ENCODE results near the gene KANSL1.

Gene KANSL1

GRCh38 chr17:46100590-46100989, 92.6 kb downstream of the KANSL1 start:
- TF ChIP-seq, protein P1, sequence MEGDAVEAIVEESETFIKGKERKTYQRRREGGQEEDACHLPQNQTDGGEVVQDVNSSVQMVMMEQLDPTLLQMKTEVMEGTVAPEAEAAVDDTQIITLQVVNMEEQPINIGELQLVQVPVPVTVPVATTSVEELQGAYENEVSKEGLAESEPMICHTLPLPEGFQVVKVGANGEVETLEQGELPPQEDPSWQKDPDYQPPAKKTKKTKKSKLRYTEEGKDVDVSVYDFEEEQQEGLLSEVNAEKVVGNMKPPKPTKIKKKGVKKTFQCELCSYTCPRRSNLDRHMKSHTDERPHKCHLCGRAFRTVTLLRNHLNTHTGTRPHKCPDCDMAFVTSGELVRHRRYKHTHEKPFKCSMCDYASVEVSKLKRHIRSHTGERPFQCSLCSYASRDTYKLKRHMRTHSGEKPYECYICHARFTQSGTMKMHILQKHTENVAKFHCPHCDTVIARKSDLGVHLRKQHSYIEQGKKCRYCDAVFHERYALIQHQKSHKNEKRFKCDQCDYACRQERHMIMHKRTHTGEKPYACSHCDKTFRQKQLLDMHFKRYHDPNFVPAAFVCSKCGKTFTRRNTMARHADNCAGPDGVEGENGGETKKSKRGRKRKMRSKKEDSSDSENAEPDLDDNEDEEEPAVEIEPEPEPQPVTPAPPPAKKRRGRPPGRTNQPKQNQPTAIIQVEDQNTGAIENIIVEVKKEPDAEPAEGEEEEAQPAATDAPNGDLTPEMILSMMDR (IDR thresholded peaks at IDR 0.05; ENCODE audit: insufficient read depth, low read length, poor library complexity, severe bottlenecking), result no peak
- no peak for TF ChIP-seq EZH2phosphoT487 (conservative IDR thresholded peaks at IDR 0.05; ENCODE audit: low read length)
- Histone ChIP-seq H3K9me2 (replicated peaks; ENCODE audit: insufficient read depth, low read length) (no peaks in the 10 kb centered on the region), H3K27ac (ENCODE audit: low read depth, low read length) (no peak overlapping the region), H4K20me1 (ENCODE audit: low read depth, low read length) (peaks cover 13% of the 10 kb centered on the region; the same call in 1 of the 2 replicates), H3K79me2 (ENCODE audit: insufficient read depth, low read length) (peaks cover 96% of the 10 kb centered on the region), H3K9me3 (ENCODE audit: insufficient read depth, low read length) (no peaks in the 10 kb centered on the region), H3K36me3 (ENCODE audit: low read length) (peaks cover 3% of the 10 kb centered on the region; the same call in 1 of the 2 replicates), H2AFZ (ENCODE audit: low read depth, low read length, severe bottlenecking) (no peak overlapping the region), H3K9ac (ENCODE audit: low read length) (no peak overlapping the region), H3K4me2 (ENCODE audit: low read depth, low read length, poor library complexity, severe bottlenecking) (no peak overlapping the region), H3K4me3 (ENCODE audit: insufficient read depth, low read length, poor library complexity, severe bottlenecking) (no peak overlapping the region), H3F3A (ENCODE audit: insufficient read depth) (peaks cover 11% of the 10 kb centered on the region; the same call in 1 of the 2 replicates), H3K27me3 (ENCODE audit: low read length) (no peaks in the 10 kb centered on the region)

DNA sequence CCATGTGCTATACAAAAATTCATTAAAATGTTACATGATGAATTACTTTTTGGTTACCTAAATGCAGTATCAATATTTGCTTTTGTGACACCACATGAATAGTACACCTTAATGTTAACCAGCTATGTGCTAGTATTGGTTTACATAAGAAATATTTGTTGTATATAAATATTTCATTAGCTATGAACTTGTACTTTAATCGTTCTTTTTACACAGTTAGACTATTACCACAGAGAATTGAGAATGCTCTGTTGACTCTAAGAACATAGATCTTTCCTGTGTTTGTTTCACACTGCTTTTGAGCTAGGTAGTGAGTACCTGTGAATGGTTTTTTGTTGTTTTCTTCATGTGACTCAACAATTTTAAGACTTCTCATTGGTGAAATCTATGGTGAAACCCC, 93.4 kb downstream of the KANSL1 start:
- TF ChIP-seq, protein P1 (IDR thresholded peaks at IDR 0.05; ENCODE audit: insufficient read depth, low read length, poor library complexity, severe bottlenecking), result no peak
- TF ChIP-seq EZH2phosphoT487 (conservative IDR thresholded peaks at IDR 0.05; ENCODE audit: low read length), result no peak
- Histone ChIP-seq H3F3A (ENCODE audit: insufficient read depth) (peaks cover 13% of the 10 kb centered on the region; the same call in 1 of the 2 replicates), H3K4me3 (ENCODE audit: insufficient read depth, low read length, poor library complexity, severe bottlenecking) (no peak overlapping the region), H3K79me2 (ENCODE audit: insufficient read depth, low read length) (peaks cover 96% of the 10 kb centered on the region), H3K9ac (ENCODE audit: low read length) (no peak overlapping the region), H4K20me1 (ENCODE audit: low read depth, low read length) (peaks cover 20% of the 10 kb centered on the region; the same call in 1 of the 2 replicates), H3K9me2 (replicated peaks; ENCODE audit: insufficient read depth, low read length) (no peaks in the 10 kb centered on the region), H3K4me2 (ENCODE audit: low read depth, low read length, poor library complexity, severe bottlenecking) (no peak overlapping the region), H3K27me3 (ENCODE audit: low read length) (no peaks in the 10 kb centered on the region), H3K9me3 (ENCODE audit: insufficient read depth, low read length) (no peaks in the 10 kb centered on the region), H3K36me3 (ENCODE audit: low read length) (peaks cover 4% of the 10 kb centered on the region; the same call in 1 of the 2 replicates), H2AFZ (ENCODE audit: low read depth, low read length, severe bottlenecking) (no peak overlapping the region), H3K27ac (ENCODE audit: low read depth, low read length) (no peak overlapping the region)

DNA sequence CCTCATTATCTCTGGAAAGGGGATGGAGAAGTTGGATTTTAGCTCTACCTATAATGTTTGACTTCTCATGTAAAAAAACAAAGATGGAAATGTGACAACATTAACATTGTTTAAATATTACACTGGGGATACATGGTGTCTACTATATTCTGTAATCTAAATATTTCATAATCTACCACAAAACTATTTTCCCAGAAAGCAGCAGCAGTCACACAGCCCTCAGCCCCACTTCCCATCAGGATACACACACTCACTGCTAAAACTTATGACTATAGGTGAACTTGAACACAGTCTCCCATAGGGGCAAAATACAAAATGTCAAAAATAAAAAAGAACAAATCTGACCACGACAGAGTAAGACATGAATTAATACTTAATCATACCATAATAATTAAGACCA, 95.7 kb downstream of the KANSL1 start:
- Histone ChIP-seq H3K9me2 (replicated peaks; ENCODE audit: insufficient read depth, low read length) (no peaks in the 10 kb centered on the region), H3K4me2 (ENCODE audit: low read depth, low read length, poor library complexity, severe bottlenecking) (no peak overlapping the region), H3F3A (ENCODE audit: insufficient read depth) (peaks cover 6% of the 10 kb centered on the region; the same call in 1 of the 2 replicates), H2AFZ (ENCODE audit: low read depth, low read length, severe bottlenecking) (no peak overlapping the region), H3K36me3 (ENCODE audit: low read length) (peaks cover 16% of the 10 kb centered on the region; the same call in 1 of the 2 replicates), H3K79me2 (ENCODE audit: insufficient read depth, low read length) (peaks cover 89% of the 10 kb centered on the region), H3K9me3 (ENCODE audit: insufficient read depth, low read length) (no peaks in the 10 kb centered on the region), H3K9ac (ENCODE audit: low read length) (no peak overlapping the region), H3K4me3 (ENCODE audit: insufficient read depth, low read length, poor library complexity, severe bottlenecking) (no peak overlapping the region), H3K27me3 (ENCODE audit: low read length) (no peaks in the 10 kb centered on the region), H3K27ac (ENCODE audit: low read depth, low read length) (no peak overlapping the region), H4K20me1 (ENCODE audit: low read depth, low read length) (peaks cover 10% of the 10 kb centered on the region; the same call in 1 of the 2 replicates)
- TF ChIP-seq EZH2phosphoT487 (conservative IDR thresholded peaks at IDR 0.05; ENCODE audit: low read length), result no peak
- TF ChIP-seq, protein P1 (IDR thresholded peaks at IDR 0.05; ENCODE audit: insufficient read depth, low read length, poor library complexity, severe bottlenecking), result no peak

All from SU-DHL-6 (cell line).